PC-3 (cell line): ENCODE data around the gene TTC28. TPM values are rescaled to one million over a fixed set of nuclear protein-coding genes. Genes with fewer than 3 reads are reported as not detected.

Experiments used
- ATAC-seq: fragments of 200-7000 bp; cut with Tn5 transposase; 2 replicates; pipeline ENCODE4 v1.9.1; 2020; ENCODE audit warnings: mild to moderate bottlenecking, moderate library complexity
- BruUV-seq: library from RNA; stranded (reverse); fragments of 400-500 nt; replicated peaks from 2 replicates; lab custom pipeline; 2021; lab: Mats Ljungman, UMichigan
- CTCF ChIA-PET: fragments of 300-600 bp; sonication (Branson Sonifier 250); formaldehyde crosslinking; loops from one replicate; lab custom pipeline; 2022; ENCODE audit warnings: antibody characterized with exemption; lab: Charles Lee
- POLR2A ChIA-PET: fragments of 300-600 bp; sonication (Branson Sonifier 250); formaldehyde crosslinking; loops from one replicate; lab custom pipeline; 2022; ENCODE audit warnings: antibody characterized with exemption; ENCODE audit not compliant: unreplicated experiment; lab: Charles Lee
- DNase-seq: peaks from one replicate; pipeline ENCODE4 v3.0.0-alpha.2; 2015
- H2AFZ ChIP-seq: fragments of 300-600 bp; sonication (generic); 2 replicates; pipeline ENCODE4 v1.6.0; 2016; ENCODE audit warnings: antibody characterized with exemption, low read length
- H3F3A ChIP-seq: fragments of 300-600 bp; sonication (generic); one replicate; pipeline ENCODE4 v1.6.0; 2017; ENCODE audit warnings: antibody characterized with exemption, low read length, control low read depth, mild to moderate bottlenecking; ENCODE audit not compliant: unreplicated experiment
- H3K27ac ChIP-seq: fragments of 300-600 bp; sonication (generic); 2 replicates; pipeline ENCODE4 v1.5.1; 2016; ENCODE audit warnings: mild to moderate bottlenecking, low read length
- H3K27me3 ChIP-seq: fragments of 300-600 bp; sonication (generic); 2 replicates; pipeline ENCODE4 v1.6.1; 2016; ENCODE audit warnings: low read length, mixed read lengths
- H3K36me3 ChIP-seq: fragments of 300-600 bp; sonication (generic); 2 replicates; pipeline ENCODE4 v1.6.1; 2016; ENCODE audit warnings: low read depth, mixed run types, low read length, mixed read lengths
- H3K4me1 ChIP-seq: fragments of 300-600 bp; sonication (generic); 2 replicates; pipeline ENCODE4 v1.5.1; 2016; ENCODE audit warnings: low read length; ENCODE audit not compliant: insufficient read depth
- H3K4me2 ChIP-seq: fragments of 300-600 bp; sonication (generic); 2 replicates; pipeline ENCODE4 v1.6.0; 2016; ENCODE audit warnings: low read length
- H3K4me3 ChIP-seq: fragments of 300-600 bp; sonication (generic); 2 replicates; pipeline ENCODE4 v1.5.1; 2016; ENCODE audit warnings: mild to moderate bottlenecking, low read length, mixed read lengths
- H3K79me2 ChIP-seq: fragments of 300-600 bp; sonication (generic); 2 replicates; pipeline ENCODE4 v1.6.1; 2017; ENCODE audit warnings: low read length, mixed read lengths
- H3K9ac ChIP-seq: fragments of 300-600 bp; sonication (generic); 2 replicates; pipeline ENCODE4 v1.6.0; 2016; ENCODE audit warnings: mild to moderate bottlenecking, low read length
- H3K9me2 ChIP-seq: fragments of 300-600 bp; sonication (generic); replicated peaks from 2 replicates; pipeline ENCODE4 v1.6.1; 2016; ENCODE audit warnings: mixed run types, low read length, mixed read lengths
- H3K9me3 ChIP-seq: fragments of 300-600 bp; sonication (generic); 2 replicates; pipeline ENCODE4 v1.6.1; 2016; ENCODE audit warnings: low read length, mixed read lengths
- H4K20me1 ChIP-seq: fragments of 300-600 bp; sonication (generic); 2 replicates; pipeline ENCODE4 v1.6.1; 2016; ENCODE audit warnings: low read length, mixed read lengths
- EZH2 ChIP-seq: fragments of 300-600 bp; sonication (generic); IDR thresholded peaks from one replicate; pipeline ENCODE4 v1.6.1; 2017; ENCODE audit warnings: antibody characterized with exemption, mild to moderate bottlenecking, low read length; ENCODE audit not compliant: unreplicated experiment
- EZH2phosphoT487 ChIP-seq: fragments of 300-600 bp; sonication (generic); IDR thresholded peaks from 2 replicates; pipeline ENCODE4 v1.6.1; 2018; ENCODE audit warnings: mild to moderate bottlenecking, antibody characterized with exemption, low read length, borderline replicate concordance
- intact Hi-C: fragments of 100-400 bp; cut with micrococcal nuclease; formaldehyde crosslinking; loops from 2 replicates; pipeline ENCODE4 v1.9.0; 2023
- total RNA-seq: library from RNA; depleted of rRNA; stranded (reverse); fragments of >200 nt; gene quantifications from 2 replicates; pipeline ENCODE4 v1.2.3, GENCODE V29; 2014
- TF ChIP-seq, protein P1 (sequence below): fragments of 300-600 bp; sonication (generic); conservative IDR thresholded peaks from 2 replicates; pipeline ENCODE4 v1.5.1; 2017; ENCODE audit warnings: antibody characterized with exemption, low read depth, mild to moderate bottlenecking, low read length

Gene TTC28
- total RNA-seq, 1 experiment from 2014 or later = 6.3 TPM

DNA sequence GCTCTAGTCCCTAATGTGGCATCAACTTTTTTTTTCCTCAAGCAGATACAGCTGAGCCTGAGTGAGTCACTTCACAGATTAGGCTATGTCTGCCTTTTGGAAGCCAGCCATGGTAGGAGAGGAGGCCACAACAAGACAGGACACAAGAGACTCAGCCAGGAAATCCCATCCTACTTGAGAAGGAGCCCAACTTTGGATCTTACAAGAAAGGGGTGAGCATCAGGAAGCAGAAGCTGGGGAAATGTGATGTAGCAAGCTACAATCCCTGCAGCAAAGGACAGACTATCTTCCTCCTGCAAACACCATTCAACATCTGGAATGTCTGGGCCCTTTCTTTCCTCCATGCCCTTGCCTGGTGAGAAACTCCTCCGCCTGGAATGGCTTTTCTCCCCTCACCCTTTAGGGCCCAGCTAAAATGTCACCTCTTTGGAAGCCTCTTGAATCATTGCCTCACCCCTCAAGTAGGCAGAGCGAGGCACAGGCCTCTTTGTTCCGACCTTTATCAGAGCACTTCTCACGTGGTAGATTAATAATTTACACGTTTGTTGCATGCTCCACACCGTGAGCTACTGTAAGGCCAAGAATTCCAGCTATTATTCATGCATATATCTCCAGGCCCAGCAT, 604.2 kb downstream of the TTC28 start:
- no peaks in the 10 kb centered on the region for H3K36me3 ChIP-seq
- no peaks in the 10 kb centered on the region for H3K9me2 ChIP-seq
- H3K4me1 ChIP-seq = no peaks in the 10 kb centered on the region
- no peak overlapping the region for H2AFZ ChIP-seq
- ATAC-seq (peak; percentile 56), DNase-seq (peak; percentile 41)
- ChIA-PET POLR2A (no interaction called here), CTCF (no interaction called here)
- H3K4me2 ChIP-seq = no peak overlapping the region
- no peaks in the 10 kb centered on the region for H3K79me2 ChIP-seq
- no peaks in the 10 kb centered on the region for H3F3A ChIP-seq
- no peaks in the 10 kb centered on the region for H3K9me3 ChIP-seq
- H3K9ac ChIP-seq = no peak overlapping the region
- no peaks in the 10 kb centered on the region for H4K20me1 ChIP-seq
- H3K27ac ChIP-seq = no peak overlapping the region
- intact Hi-C loops = no loop called here
- BruUV-seq = no TSS peak
- TF ChIP-seq EZH2phosphoT487 = no peak
- TF ChIP-seq, protein P1, sequence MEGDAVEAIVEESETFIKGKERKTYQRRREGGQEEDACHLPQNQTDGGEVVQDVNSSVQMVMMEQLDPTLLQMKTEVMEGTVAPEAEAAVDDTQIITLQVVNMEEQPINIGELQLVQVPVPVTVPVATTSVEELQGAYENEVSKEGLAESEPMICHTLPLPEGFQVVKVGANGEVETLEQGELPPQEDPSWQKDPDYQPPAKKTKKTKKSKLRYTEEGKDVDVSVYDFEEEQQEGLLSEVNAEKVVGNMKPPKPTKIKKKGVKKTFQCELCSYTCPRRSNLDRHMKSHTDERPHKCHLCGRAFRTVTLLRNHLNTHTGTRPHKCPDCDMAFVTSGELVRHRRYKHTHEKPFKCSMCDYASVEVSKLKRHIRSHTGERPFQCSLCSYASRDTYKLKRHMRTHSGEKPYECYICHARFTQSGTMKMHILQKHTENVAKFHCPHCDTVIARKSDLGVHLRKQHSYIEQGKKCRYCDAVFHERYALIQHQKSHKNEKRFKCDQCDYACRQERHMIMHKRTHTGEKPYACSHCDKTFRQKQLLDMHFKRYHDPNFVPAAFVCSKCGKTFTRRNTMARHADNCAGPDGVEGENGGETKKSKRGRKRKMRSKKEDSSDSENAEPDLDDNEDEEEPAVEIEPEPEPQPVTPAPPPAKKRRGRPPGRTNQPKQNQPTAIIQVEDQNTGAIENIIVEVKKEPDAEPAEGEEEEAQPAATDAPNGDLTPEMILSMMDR = no peak
- no peak for TF ChIP-seq EZH2
- H3K27me3 ChIP-seq = no peaks in the 10 kb centered on the region
- no peak overlapping the region for H3K4me3 ChIP-seq

DNA sequence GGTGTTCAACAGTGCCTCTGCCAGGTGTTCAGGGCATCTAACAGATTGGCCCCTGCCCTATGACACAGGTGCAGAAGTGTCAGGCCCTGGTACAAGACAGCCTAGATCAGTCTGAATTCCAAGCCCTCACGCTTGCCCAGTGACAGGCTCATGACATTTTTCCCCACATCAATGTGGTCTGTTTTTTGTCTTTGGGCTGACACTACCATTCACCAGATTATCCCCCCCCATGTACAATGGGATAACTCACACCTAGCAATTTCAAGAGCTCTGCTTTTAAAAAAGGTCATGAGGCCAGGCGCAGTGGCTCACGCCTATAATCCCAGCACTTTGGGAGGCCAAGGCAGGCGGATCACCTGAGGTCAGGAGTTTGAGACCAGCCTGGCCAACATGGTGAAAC, 605.1 kb downstream of the TTC28 start:
- no peaks in the 10 kb centered on the region for H4K20me1 ChIP-seq
- no peaks in the 10 kb centered on the region for H3K79me2 ChIP-seq
- ChIA-PET CTCF (no interaction called here), POLR2A (no interaction called here)
- no peaks in the 10 kb centered on the region for H3K36me3 ChIP-seq
- no peaks in the 10 kb centered on the region for H3K4me1 ChIP-seq
- no peak for ATAC-seq
- no peaks in the 10 kb centered on the region for H3K9me3 ChIP-seq
- no peak overlapping the region for H3K4me3 ChIP-seq
- no TSS peak for BruUV-seq
- no peak for DNase-seq
- H3K27me3 ChIP-seq = no peaks in the 10 kb centered on the region
- H3K4me2 ChIP-seq = no peak overlapping the region
- no peak overlapping the region for H3K27ac ChIP-seq
- H3K9ac ChIP-seq = no peak overlapping the region
- H3K9me2 ChIP-seq = no peaks in the 10 kb centered on the region
- no peak overlapping the region for H2AFZ ChIP-seq
- TF ChIP-seq EZH2 (no peak), EZH2phosphoT487 (no peak)
- TF ChIP-seq, protein P1 = no peak
- intact Hi-C loops = no loop called here
- no peaks in the 10 kb centered on the region for H3F3A ChIP-seq

DNA sequence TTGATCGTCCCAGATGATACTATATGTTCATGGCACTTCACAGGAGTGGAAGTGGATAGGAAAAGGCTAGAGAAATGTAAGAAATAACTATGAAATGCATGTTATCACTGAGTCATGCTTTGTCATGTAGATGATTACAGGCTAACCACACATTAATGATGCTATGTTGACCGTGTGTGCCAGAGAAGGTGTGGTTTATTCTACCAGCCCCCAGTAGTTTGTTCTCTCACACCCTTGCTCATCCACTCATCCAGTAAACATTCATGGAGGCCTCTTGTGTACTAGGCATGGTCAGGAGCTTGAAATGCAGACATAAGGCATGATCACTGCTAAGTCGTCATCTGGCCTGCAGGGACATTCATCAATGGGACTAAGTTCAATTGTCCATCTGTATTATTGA, 607.6 kb downstream of the TTC28 start:
- intact Hi-C loops = no loop called here
- CTCF ChIA-PET = no interaction called here
- no peaks in the 10 kb centered on the region for H3K27me3 ChIP-seq
- H3F3A ChIP-seq = no peaks in the 10 kb centered on the region
- H3K79me2 ChIP-seq = no peaks in the 10 kb centered on the region
- no peak overlapping the region for H3K4me2 ChIP-seq
- H3K9me3 ChIP-seq = no peaks in the 10 kb centered on the region
- DNase-seq (peak; percentile 9), ATAC-seq (no peak)
- H3K9me2 ChIP-seq = no peaks in the 10 kb centered on the region
- no peak overlapping the region for H3K9ac ChIP-seq
- TF ChIP-seq EZH2phosphoT487 (no peak), EZH2 (no peak)
- TF ChIP-seq, protein P1 = no peak
- H3K36me3 ChIP-seq = no peaks in the 10 kb centered on the region
- no peaks in the 10 kb centered on the region for H3K4me1 ChIP-seq
- no peaks in the 10 kb centered on the region for H4K20me1 ChIP-seq
- BruUV-seq = no TSS peak
- H2AFZ ChIP-seq = no peak overlapping the region
- H3K27ac ChIP-seq = no peak overlapping the region
- POLR2A ChIA-PET = no interaction called here
- H3K4me3 ChIP-seq = no peak overlapping the region
